ENCODE results near the gene OR2S2.
"Not testable (repeated sequence)": the region's sequence is repeated elsewhere in the genome, so short reads cannot be mapped to it uniquely, and the experiment has no call there.

The OR2S2 gene

GRCh38 chr9:35958104-35958837, at the start of gene OR2S2:
OR2S2 (minus strand) TSS chr9:35958154; CDS start chr9:35958098, 56 bp downstream.
- no peak for FAIRE-seq

GRCh38 chr9:36007316-36007708, 49.4 kb upstream of the OR2S2 start:
- no peak for FAIRE-seq

- no peak for FAIRE-seq
Observed at GRCh38 chr9:36006549-36007315, 48.8 kb upstream of the OR2S2 start.

- FAIRE-seq, result no peak
Observed at GRCh38 chr9:36005891-36006290, 47.9 kb upstream of the OR2S2 start.

GRCh38 chr9:35998333-35998732, 40.4 kb upstream of the OR2S2 start:
- FAIRE-seq, result no peak

GRCh38 chr9:35997016-35997415, 39.1 kb upstream of the OR2S2 start:
- not testable (repeated sequence) for FAIRE-seq

- no peak for FAIRE-seq
Observed at GRCh38 chr9:35996358-35996970, 38.5 kb upstream of the OR2S2 start.

GRCh38 chr9:35994959-35995358, 37.0 kb upstream of the OR2S2 start:
- FAIRE-seq, result no peak

GRCh38 chr9:35993976-35994720, 36.2 kb upstream of the OR2S2 start:
- FAIRE-seq, result no peak

GRCh38 chr9:35993136-35993535, 35.2 kb upstream of the OR2S2 start:
- FAIRE-seq, result not testable (repeated sequence)

GRCh38 chr9:35990155-35990554, 32.2 kb upstream of the OR2S2 start:
- FAIRE-seq, result no peak

GRCh38 chr9:35984021-35984420, 26.1 kb upstream of the OR2S2 start:
- FAIRE-seq, result no peak

- FAIRE-seq, result no peak
Observed at GRCh38 chr9:35981699-35982098, 23.7 kb upstream of the OR2S2 start.

GRCh38 chr9:35980289-35981011, 22.5 kb upstream of the OR2S2 start:
- no peak for FAIRE-seq

- no peak for FAIRE-seq
Observed at GRCh38 chr9:35978792-35979191, 20.8 kb upstream of the OR2S2 start.

GRCh38 chr9:35976726-35977125, 18.8 kb upstream of the OR2S2 start:
- no peak for FAIRE-seq

GRCh38 chr9:35974800-35975199, 16.8 kb upstream of the OR2S2 start:
- no peak for FAIRE-seq

- no peak for FAIRE-seq
Observed at GRCh38 chr9:35972093-35972492, 14.1 kb upstream of the OR2S2 start.

GRCh38 chr9:35967042-35967441, 9.1 kb upstream of the OR2S2 start:
- FAIRE-seq, result no peak

- no peak for FAIRE-seq
Observed at GRCh38 chr9:35966433-35966832, 8.5 kb upstream of the OR2S2 start.

- FAIRE-seq, result no peak
Observed at GRCh38 chr9:35965011-35965410, 7.1 kb upstream of the OR2S2 start.

- FAIRE-seq, result no peak
Observed at GRCh38 chr9:35962126-35962906, 4.4 kb upstream of the OR2S2 start.
